ENCODE measurements around the gene CRHBP.

CRHBP gene

GRCh38 chr5:77015938-77016569 is 63.2 kb downstream of the CRHBP start:
- peak; percentile 38 for DNase-seq (ENCODE audit: low read depth, low spot score)

DNA sequence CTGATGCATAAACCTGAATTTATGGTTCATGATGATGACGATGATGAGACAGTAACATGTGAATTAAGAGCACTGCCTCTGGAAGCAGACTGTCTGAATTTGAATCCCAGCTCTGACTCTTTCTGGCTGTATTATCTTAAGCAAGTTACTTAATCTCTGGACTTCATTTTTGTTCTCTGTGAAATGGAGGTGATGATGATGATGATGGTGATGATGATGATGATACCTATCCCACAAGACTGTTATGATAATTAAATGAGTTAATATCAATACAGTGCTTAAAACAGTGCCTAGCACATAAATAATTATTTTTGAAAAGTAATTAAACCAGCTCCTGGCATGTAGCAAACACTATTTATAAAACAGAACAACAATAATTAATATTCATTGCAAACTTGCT is 64.1 kb downstream of the CRHBP start:
- no peak for DNase-seq (ENCODE audit: low read depth, low spot score)

DNA sequence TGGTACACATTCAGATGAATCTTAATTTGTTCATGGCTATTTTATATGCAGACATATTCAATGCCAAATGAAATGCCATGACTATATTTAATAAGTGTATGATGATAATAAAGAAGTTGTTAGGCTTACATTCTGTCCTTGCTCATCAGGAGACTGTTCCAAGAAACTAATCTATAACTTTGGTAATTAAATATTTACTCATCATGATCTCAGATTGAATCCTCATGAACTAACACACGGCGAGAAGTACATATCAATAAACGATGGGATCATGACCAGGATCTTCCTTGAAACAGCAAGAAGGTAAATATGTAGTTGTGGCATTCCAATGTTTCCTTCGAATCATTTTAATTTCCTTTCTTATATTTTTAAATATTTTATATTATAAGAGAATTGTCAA is 64.8 kb downstream of the CRHBP start:
- no peak for DNase-seq (ENCODE audit: low read depth, low spot score)

Measured in brain pericyte (primary cell).